GM21381 (cell line): ENCODE results near the gene ALLC.

Experiments used
- ATAC-seq: cut with Tn5 transposase; IDR thresholded peaks from one replicate; pipeline ENCODE4 v1.9.1; 2021; ENCODE audit warnings: mild to moderate bottlenecking, moderate library complexity; ENCODE audit not compliant: unreplicated experiment

The ALLC gene

DNA sequence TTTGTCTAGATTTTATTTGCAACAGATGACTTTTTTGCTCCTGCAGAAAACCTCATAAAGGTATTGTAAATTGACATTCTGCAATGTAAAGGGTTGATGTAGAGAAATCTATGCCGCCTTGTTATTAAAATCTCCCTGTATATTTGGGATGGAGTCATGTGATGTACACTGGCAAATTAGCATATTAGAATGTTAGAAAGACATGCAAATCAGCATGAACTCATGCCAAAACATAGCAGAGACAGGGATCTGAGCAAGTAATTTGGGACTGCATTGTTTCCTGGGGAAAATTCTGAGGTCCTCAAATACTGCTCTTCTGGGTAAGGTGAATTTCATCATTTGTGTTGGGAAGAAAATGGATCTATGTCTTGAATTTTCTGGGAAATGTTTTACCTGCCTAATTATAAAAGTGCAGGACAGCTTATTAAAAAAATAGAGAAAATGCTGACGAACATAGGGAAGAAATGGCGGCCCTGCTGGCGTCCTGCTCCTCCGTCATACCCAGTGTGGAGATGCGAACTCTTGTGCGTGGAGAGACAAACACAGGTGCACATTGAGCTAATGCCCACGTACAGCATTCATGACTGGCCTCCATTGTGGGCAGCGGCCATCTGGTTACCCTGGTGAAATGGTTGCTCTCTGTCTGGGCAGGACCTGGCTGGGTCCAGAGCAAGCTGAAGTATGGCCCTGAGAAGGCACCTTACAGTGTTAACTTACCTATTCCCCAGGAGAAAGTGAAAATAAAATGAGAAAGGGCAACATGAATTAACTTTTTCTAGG is 16.3 kb downstream of the ALLC start:
- ATAC-seq = no peak

DNA sequence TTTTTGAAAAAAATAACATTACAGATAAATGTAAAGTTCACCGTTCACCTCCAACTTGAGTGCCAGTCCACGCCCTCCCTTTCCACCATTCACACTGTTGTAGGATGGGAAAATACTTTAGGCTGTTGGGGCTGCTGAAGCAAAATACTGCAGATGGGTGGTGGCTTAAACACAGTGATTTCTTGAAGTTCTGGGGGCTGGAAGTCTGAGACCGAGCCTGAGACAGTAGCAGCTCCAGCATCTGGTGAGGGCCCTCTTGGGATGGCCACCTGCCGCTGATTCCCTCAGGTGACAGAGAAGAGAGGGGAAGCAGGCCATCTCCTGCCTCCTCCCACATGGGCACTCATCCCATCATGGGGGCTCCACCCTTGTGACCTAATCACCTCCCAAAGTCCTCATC is 17.7 kb downstream of the ALLC start:
- no peak for ATAC-seq

- ATAC-seq = no peak
Observed at GRCh38 chr2:3677436-3677835, 19.4 kb downstream of the ALLC start.

DNA sequence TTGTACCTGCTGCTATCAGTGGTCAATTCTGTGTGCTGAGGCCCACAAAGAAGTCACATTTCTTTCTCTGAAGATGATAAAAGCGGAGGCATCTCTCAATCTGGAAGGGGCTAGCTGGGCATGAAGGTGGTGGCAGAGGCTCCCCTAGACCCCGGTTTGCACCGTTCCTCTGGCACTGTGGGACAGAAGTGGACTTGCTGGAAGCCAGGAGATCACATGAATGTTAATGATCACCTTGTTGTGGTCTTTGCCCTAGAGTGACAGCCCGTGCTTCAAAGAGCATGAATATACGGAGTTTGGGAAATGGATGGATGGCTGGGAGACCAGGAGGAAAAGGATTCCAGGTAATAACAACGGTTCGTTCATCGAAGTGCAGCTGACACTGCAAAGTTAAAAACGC is 20.2 kb downstream of the ALLC start:
- ATAC-seq = no peak

GRCh38 chr2:3679180-3679579 is 21.2 kb downstream of the ALLC start:
- no peak for ATAC-seq

- no peak for ATAC-seq
Observed at GRCh38 chr2:3679616-3680393, 21.8 kb downstream of the ALLC start.

DNA sequence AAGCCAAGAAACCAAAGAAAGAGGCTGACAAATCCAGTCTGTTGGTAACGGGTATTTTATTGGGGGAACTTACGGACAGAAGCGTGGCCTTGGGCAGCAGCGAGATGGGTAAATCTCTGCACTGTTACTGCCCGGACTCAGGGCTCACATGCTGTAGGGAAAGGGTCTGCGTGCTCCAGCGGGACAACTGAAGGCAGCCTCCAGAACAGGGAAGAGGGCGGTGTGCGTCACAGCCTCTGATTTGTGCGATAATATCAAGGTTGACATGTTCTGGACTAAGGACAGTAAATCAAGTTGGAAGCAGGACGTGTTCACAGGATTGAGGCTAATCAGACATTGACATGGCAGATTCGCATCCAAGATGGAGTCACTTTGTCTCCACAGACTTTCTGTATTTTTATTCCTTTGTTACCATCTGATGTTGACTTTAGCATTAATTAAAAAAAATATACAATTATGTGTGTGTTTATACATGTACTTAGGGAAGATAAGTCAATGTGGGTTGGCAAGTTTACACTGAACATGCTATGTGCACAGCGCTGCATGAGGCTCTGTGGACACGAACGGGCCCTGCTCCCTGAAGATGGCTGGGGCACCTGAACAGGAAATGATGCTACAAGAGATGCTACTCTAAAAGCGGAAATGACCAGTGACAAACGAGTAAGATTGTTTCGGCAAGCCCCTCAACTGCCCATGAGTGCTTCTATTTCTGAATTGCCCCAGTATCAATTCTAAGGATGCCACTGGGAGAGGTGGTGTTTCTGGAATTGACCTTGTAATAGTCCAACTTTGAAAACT is 22.7 kb downstream of the ALLC start:
- ATAC-seq = no peak

DNA sequence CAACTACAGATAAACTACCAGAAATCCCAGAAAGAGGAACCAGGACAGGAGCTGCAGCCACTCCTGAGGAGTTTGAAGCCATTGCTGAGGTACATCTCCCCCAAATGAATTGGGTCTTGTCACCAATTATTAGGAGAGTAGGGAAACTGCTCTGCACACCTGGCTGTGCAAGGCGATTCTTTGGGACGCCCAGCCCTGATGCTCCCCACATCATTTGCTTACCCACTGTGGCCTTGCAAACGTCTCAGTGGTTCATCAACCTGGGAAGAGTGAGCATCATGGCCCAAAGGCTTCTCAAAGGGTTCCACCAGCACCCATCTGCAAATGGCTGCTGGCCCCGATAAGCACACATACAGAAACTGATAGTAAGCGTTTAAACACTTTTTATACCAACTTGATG is 23.6 kb downstream of the ALLC start:
- ATAC-seq = no peak

GRCh38 chr2:3682811-3683210 is 24.8 kb downstream of the ALLC start:
- ATAC-seq = no peak

- ATAC-seq = no peak
Observed at GRCh38 chr2:3683748-3684454, 25.9 kb downstream of the ALLC start.

DNA sequence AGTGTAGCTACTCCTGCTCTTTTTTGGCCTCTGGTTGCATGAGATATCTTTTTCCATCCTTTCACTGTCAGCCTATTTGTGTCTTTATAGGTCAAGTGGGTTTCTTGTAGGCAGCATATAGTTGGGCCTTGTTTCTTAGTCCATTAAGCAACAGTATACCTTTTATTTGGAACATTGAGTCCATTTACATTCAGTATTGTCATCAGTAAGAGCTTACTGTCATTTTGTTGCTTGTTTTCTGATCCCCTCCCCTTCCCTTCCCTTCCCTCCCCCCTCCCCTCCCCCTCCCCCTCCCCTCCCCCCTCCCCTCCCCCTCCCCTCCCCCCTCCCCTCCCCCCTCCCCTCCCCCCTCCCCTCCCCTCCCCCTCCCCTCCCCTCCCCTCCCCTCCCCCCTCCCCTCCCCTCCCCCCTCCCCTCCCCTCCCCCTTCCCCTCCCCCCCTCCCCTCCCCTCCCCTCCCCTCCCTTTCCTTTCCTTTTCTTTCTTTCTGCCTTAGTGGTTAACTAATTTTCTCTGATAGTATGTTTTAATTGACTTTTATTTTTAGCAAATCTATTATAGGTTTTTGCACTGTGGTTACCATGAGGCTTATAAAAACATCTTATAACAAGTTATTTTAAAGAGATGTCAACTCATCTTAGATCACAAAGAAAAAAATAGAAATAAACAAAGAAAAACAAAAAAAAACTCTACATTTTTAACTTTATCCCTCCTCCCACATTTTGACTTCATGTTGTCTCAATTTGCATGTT is 32.2 kb downstream of the ALLC start:
- ATAC-seq = no peak

- ATAC-seq = no peak
Observed at GRCh38 chr2:3692375-3692774, 34.4 kb downstream of the ALLC start.

GRCh38 chr2:3696545-3696944 is 38.5 kb downstream of the ALLC start:
- no peak for ATAC-seq

DNA sequence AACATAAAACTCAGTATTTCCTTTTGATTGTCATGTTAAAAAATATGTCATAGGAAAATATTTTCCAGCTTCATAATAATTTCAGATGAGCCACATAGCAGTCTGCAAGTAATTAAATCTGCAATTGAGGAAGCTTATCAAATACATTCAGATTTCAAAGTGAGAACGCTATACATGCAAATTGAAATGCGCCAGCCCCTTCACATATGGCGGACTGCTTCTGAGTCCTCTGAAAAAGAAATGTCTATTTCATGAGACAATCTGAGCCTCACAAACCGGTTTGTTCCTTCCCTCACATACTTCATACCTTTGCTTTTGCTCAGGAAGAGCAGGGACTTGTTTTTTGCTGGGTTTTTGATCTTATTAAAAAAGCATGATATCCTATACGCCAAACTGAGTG is 43.1 kb downstream of the ALLC start:
- ATAC-seq = no peak

- no peak for ATAC-seq
Observed at GRCh38 chr2:3703236-3703756, 45.3 kb downstream of the ALLC start, which contains the start of gene DCDC2C. Gene DCDC2C, plus strand, starts transcription at chr2:3703575. Its CDS starts 177 bp downstream, at chr2:3703752.

DNA sequence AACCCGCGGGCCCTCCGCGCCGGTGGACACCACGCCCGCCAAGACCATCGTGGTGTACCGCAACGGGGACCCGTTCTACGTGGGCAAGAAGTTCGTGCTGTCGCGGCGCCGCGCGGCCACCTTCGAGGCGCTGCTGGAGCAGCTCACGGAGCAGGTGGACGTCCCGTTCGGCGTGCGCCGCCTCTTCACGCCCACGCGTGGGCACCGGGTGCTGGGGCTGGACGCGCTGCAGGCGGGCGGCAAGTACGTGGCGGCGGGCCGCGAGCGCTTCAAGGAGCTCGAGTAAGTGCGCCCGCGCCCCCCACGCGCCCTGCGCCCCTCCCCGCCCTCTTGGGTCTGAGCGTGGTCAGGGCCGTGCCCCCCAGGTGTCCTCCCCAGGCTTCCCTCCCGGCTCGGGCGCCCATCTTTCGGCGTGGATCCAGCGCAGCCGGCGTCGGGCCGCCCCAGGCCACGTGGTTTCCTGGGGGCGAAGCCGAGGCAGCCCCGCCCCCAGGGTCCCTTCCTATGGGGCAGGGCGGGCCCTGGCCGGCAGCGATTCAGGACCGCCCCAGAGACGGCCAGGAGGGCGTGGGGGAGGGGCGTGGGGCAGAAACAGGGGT is 45.9 kb downstream of the ALLC start:
- ATAC-seq = no peak

DNA sequence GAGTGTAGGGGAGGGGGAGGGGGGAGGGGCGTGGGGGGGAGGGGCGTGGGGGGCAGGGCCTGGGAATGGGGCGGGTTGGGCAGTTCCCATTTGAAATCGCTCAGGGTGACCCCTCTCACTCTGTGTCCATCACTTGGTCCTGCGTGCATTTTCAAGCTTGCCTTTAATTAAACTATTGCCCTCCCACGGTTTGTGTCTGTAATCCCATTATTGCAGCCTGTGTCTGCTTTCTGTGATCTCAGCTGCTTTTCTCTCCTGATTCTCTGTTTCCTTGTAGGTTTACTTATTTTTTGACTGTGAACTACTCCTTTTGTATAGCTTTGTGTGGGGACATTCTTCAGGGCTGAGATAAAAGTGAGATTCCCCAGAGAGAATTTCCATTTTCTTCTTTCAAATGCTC is 46.7 kb downstream of the ALLC start:
- ATAC-seq = no peak

DNA sequence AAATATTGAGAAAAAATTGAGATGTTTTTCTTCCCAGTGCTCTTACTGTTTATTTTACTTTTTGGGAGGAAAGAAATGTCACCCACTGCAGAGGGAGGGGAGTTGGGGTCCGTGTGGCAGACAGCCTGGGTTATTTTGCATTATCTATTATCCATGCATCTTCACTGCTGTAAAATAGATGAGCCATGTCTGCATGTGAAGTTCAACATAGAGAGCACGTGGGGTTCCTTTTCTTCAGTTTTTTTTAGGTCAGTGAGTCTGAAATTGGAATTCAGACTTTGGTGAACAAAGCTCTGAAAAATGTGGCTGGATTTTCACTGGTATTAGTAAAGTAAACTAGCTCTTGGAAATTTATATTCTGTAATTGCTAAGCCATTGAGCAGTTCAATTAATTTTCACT is 47.8 kb downstream of the ALLC start:
- no peak for ATAC-seq

DNA sequence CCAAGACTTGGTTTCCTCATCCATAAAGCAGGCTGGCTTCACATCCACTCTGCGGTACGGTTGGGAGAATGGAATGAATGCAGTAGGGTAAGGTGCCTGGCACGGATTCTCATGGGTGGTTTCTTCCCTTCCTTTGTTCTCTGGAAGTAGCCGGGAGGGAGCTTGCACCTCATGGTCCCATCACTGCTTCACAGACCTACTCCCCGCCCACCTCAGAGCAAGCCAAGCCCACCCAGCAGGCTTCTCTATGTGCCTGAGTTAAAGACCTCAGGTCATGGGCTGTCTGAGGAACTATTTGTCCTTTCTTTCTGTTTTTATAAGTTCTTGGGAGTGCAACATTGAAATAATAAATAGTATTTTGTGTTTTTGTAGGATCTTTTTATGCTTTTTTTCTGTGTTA is 48.9 kb downstream of the ALLC start:
- no peak for ATAC-seq

DNA sequence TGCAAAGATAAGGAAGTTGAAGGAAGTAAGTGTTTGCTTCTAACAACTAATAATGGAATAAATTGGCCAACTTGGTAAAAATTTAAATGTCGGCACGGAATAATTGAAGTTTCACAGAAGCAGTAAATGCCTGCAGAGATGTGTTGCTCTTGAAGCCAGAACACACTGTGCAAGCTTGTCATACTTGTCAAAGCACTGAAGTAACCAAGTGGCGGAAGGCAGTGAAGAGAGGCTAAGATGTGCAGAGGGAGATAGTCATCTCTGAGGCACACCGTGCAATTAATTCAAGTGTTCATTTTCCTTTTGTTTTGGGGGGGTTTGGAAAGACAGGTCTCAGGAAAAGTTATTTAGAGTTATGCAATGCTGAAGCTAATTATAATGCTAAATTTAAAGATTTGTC is 50.6 kb downstream of the ALLC start:
- no peak for ATAC-seq
